K562 (cell line): ENCODE measurements around the gene LMBRD1. TPM values are rescaled to one million over a fixed set of nuclear protein-coding genes. Genes with fewer than 3 reads are reported as not detected.

ENCODE experiments used
- ATAC-seq: fragments of 200-7000 bp; cut with Tn5 transposase; 3 replicates; pipeline ENCODE4 v1.9.1; 2020; ENCODE audit warnings: moderate library complexity
- BruUV-seq: library from RNA; stranded (reverse); fragments of 400-500 nt; replicated peaks from 2 replicates; lab custom pipeline; 2021; lab: Mats Ljungman, UMichigan
- CTCF ChIA-PET: fragments of 300-600 bp; formaldehyde crosslinking; extraction: SDS; loops from one replicate; lab custom pipeline; 2021; ENCODE audit warnings: low intra/inter-chr PET ratio; lab: Yijun Ruan, JAX
- POLR2A ChIA-PET: fragments of 300-600, 350-650 bp; sonication (Branson Sonifier 250); formaldehyde crosslinking; extraction: SDS; loops from one replicate; lab custom pipeline; 2021; ENCODE audit warnings: antibody characterized with exemption, inconsistent platforms; lab: Yijun Ruan, JAX
- DNase-seq, 4 experiments: peaks; one replicate each; pipeline versions ENCODE4 v3.0.0 to v3.0.0-alpha.2; 2011 to 2018; ENCODE audit warnings: low spot score in 3 of 4, mixed read lengths in 3 of 4; ENCODE audit errors: extremely low read depth in 1 of 4
- FAIRE-seq: peaks from 2 replicates; lab custom pipeline; 2011; peaks lifted over from hg19 to GRCh38; lab: Jason Lieb, UNC
- H2AFZ ChIP-seq: 2 replicates; pipeline ENCODE4 v1.6.0; 2011; ENCODE audit warnings: low read depth, low read length, control low read depth, inconsistent platforms
- H3K27ac ChIP-seq: fragments of 200-600 bp; 3 replicates; pipeline ENCODE4 v1.8.0; 2011; ENCODE audit warnings: low read depth, mild to moderate bottlenecking, control low read depth, inconsistent platforms, low read length, moderate library complexity, mixed read lengths; ENCODE audit errors: extremely low read depth
- H3K27me3 ChIP-seq, 2 experiments: fragments of 300-600 bp in 1 of 2; 2 replicates in 1 of 2; 3 replicates in 1 of 2; pipeline versions ENCODE4 v1.6.0 to v1.8.0; 2011; ENCODE audit warnings: inconsistent platforms in 2 of 2, low read length in 2 of 2, mild to moderate bottlenecking in 1 of 2, mixed read lengths in 1 of 2, moderate library complexity in 1 of 2; ENCODE audit not compliant: control insufficient read depth in 2 of 2, insufficient read depth in 2 of 2
- H3K36me3 ChIP-seq: fragments of 300-600 bp; 3 replicates; pipeline ENCODE4 v1.8.0; 2011; ENCODE audit warnings: mild to moderate bottlenecking, low read length, inconsistent platforms; ENCODE audit not compliant: control insufficient read depth, insufficient read depth
- H3K4me1 ChIP-seq, 2 experiments: fragments of 200-600 bp in 1 of 2; replicated peaks in 1 of 2; 2 replicates in 1 of 2; 3 replicates in 1 of 2; pipeline versions ENCODE4 v1.5.1 to v1.8.0; 2011; ENCODE audit warnings: inconsistent platforms in 2 of 2, low read length in 2 of 2, mild to moderate bottlenecking in 1 of 2, mixed read lengths in 1 of 2, moderate library complexity in 1 of 2; ENCODE audit not compliant: control insufficient read depth in 2 of 2, insufficient read depth in 2 of 2
- H3K4me2 ChIP-seq: 2 replicates; pipeline ENCODE4 v1.6.1; 2011; ENCODE audit warnings: low read length, control low read depth, inconsistent platforms, mixed read lengths; ENCODE audit not compliant: insufficient read depth
- H3K4me3 ChIP-seq: fragments of 200-600 bp; sonication (generic), shearing (Covaris generic); 2 replicates; pipeline ENCODE4 v1.5.1; 2016; ENCODE audit warnings: control low read depth, inconsistent platforms
- H3K79me2 ChIP-seq: fragments of 200-600 bp; 3 replicates; pipeline ENCODE4 v1.8.0; 2011; ENCODE audit warnings: low read length, inconsistent platforms; ENCODE audit not compliant: control insufficient read depth, insufficient read depth
- H3K9ac ChIP-seq, 2 experiments: 2 replicates each; pipeline versions ENCODE4 v1.6.0 to v1.6.1; 2011; ENCODE audit warnings: low read depth in 2 of 2, low read length in 2 of 2, control low read depth in 1 of 2, inconsistent platforms in 1 of 2, mild to moderate bottlenecking in 1 of 2, mixed read lengths in 1 of 2; ENCODE audit not compliant: insufficient read depth in 1 of 2
- H3K9me1 ChIP-seq: one replicate; pipeline ENCODE4 v1.6.0; 2011; ENCODE audit warnings: inconsistent platforms, mild to moderate bottlenecking, low read length, moderate library complexity; ENCODE audit not compliant: control insufficient read depth, insufficient read depth
- H3K9me3 ChIP-seq: replicated peaks from 2 replicates; pipeline ENCODE4 v1.5.1; 2011; ENCODE audit warnings: low read depth, low read length, inconsistent platforms; ENCODE audit not compliant: control insufficient read depth, insufficient read depth
- H4K20me1 ChIP-seq: replicated peaks from 2 replicates; pipeline ENCODE4 v1.6.1; 2011; ENCODE audit warnings: low read length, inconsistent platforms, mixed read lengths; ENCODE audit not compliant: control insufficient read depth, insufficient read depth
- HDAC1 ChIP-seq, 2 experiments: fragments of 450-650 bp; IDR thresholded peaks; 2 replicates each; pipeline ENCODE4 v1.6.1; 2016 to 2017; ENCODE audit warnings: inconsistent platforms in 1 of 2, mild to moderate bottlenecking in 1 of 2, moderate library complexity in 1 of 2
- PATZ1 ChIP-seq: fragments of 250-450 bp; sonication (Bioruptor Pico); IDR thresholded peaks from 2 replicates; pipeline ENCODE4 v1.5.0; 2020; ENCODE audit warnings: mild to moderate bottlenecking, borderline replicate concordance
- RBBP5 ChIP-seq: fragments of 200-600 bp; sonication (generic); IDR thresholded peaks from 2 replicates; pipeline ENCODE4 v1.6.1; 2012; ENCODE audit warnings: borderline replicate concordance, mild to moderate bottlenecking, low read length, control low read depth, inconsistent platforms; ENCODE audit not compliant: insufficient read depth, poor library complexity, severe bottlenecking
- RBM17 ChIP-seq: fragments of 200-400 bp; formaldehyde crosslinking; IDR thresholded peaks from 2 replicates; pipeline ENCODE4 v1.6.1; 2017; ENCODE audit warnings: low read depth, mild to moderate bottlenecking, low read length, borderline replicate concordance
- TFE3 ChIP-seq: fragments of 450-650 bp; formaldehyde crosslinking; IDR thresholded peaks from 2 replicates; pipeline ENCODE4 v1.4.0; 2020; ENCODE audit warnings: mild to moderate bottlenecking, mixed read lengths
- TGIF2 ChIP-seq: sonication (generic); formaldehyde crosslinking; IDR thresholded peaks from 2 replicates; pipeline ENCODE4 v1.8.1; 2022; ENCODE audit warnings: mild to moderate bottlenecking, missing genetic modification reagents, moderate library complexity
- ZBTB40 ChIP-seq, 2 experiments: fragments of 450-650 bp in 1 of 2; sonication (generic) in 1 of 2; formaldehyde crosslinking in 1 of 2; IDR thresholded peaks; 2 replicates each; pipeline versions ENCODE4 v1.7.1 to v1.9.0; 2016 to 2022; ENCODE audit warnings: inconsistent platforms in 1 of 2, mild to moderate bottlenecking in 1 of 2, missing genetic modification reagents in 1 of 2
- in situ Hi-C: fragments of 300-500 bp; cut with MboI; formaldehyde crosslinking; loops from 4 replicates; pipeline ENCODE4 v1.15.0; 2018; ENCODE audit warnings: inconsistent platforms, mixed read lengths
- intact Hi-C: fragments of 100-400 bp; cut with micrococcal nuclease; formaldehyde crosslinking; loops from 2 replicates; pipeline ENCODE4 v1.14.2; 2022
- polyA plus RNA-seq, 8 experiments: library from polyadenylated mRNA; depleted of rRNA in 4 of 8; stranded (reverse) in 5 of 8; unstranded in 3 of 8; fragments of >200 nt; fragmentation: Nextera tagmentation in 2 of 8; fragmentation: Illumina TruSeq in 1 of 8; extraction: Ambion mirVana in 2 of 8; extraction: Trizol in 1 of 8; gene quantifications; 2 replicates each; pipeline versions ENCODE4 v1.2.1 to v1.2.3, GENCODE V29; 2011 to 2014; ENCODE audit warnings: inconsistent platforms in 1 of 8, missing spikeins in 1 of 8
- total RNA-seq, 7 experiments: library from RNA; depleted of rRNA in 6 of 7; stranded (reverse); fragments of >200 nt in 6 of 7; fragmentation: Illumina TruSeq in 2 of 7; extraction: Trizol in 2 of 7; gene quantifications; 2 replicates each; pipeline versions ENCODE4 v1.2.1 to v1.2.3, GENCODE V29; 2011 to 2021; ENCODE audit warnings: low replicate concordance in 1 of 7

LMBRD1 gene
- total and polyA plus RNA-seq, 9 of the 15 experiments (the other 6 are each of a cell fraction or from before 2014, with no cell fraction given), result 14.0 to 85.2 (median 26.5) TPM

- no peak for TF ChIP-seq TFE3 (CRISPR knock-in tag)
- no peak for TF ChIP-seq HDAC1 (IDR thresholded peaks at IDR 0.05)
- TF ChIP-seq RBM17, result no peak
- TF ChIP-seq, all 486 proteins: peak for 0
Observed at GRCh38 chr6:69696273-69696672, 100.5 kb downstream of the LMBRD1 start (continued).

- ChIA-PET CTCF (no interaction called here), POLR2A (no interaction called here)
- no peak overlapping the region for H2AFZ ChIP-seq
- H4K20me1 ChIP-seq, result no peaks in the 10 kb centered on the region
- no peaks in the 10 kb centered on the region for H3K27me3 ChIP-seq
- H3K79me2 ChIP-seq, result no peaks in the 10 kb centered on the region
- no peaks in the 10 kb centered on the region for H3K4me1 ChIP-seq
- H3K4me3 ChIP-seq, result no peak overlapping the region
- H3K9ac ChIP-seq, result no peak overlapping the region
- H3K9me3 ChIP-seq, result no peaks in the 10 kb centered on the region
- H3K36me3 ChIP-seq, result peaks cover 10% of the 10 kb centered on the region; the same call in 2 of the 3 replicates
- no peaks in the 10 kb centered on the region for H3K9me1 ChIP-seq
- no TSS peak for BruUV-seq
- intact Hi-C loops (no loop called here), in situ Hi-C loops (no loop called here)
- no peak overlapping the region for H3K4me2 ChIP-seq
- FAIRE-seq, result no peak
- no peak for DNase-seq
- no peak overlapping the region for H3K27ac ChIP-seq
- ATAC-seq, result no peak
- TF ChIP-seq ZBTB40 (IDR thresholded peaks at IDR 0.05) (no peak), ZBTB40 (CRISPR knock-in tag; IDR thresholded peaks at IDR 0.05) (no peak), PATZ1 (no peak), TGIF2 (CRISPR knock-in tag) (no peak), RBBP5 (no peak)
Observed at GRCh38 chr6:69693762-69694161, 103.0 kb downstream of the LMBRD1 start.
